GM18909 (cell line): Measurements from ENCODE around the gene SDC3.
"Not testable (repeated sequence)": the region's sequence is repeated elsewhere in the genome, so short reads cannot be mapped to it uniquely, and the experiment has no call there.

ENCODE experiments used
- ATAC-seq: cut with Tn5 transposase; IDR thresholded peaks from one replicate; pipeline ENCODE4 v1.9.1; 2021; ENCODE audit warnings: mild to moderate bottlenecking; ENCODE audit not compliant: unreplicated experiment, poor library complexity

SDC3 gene

GRCh38 chr1:30908696-30909364 is at the start of gene SDC3:
Gene SDC3, minus strand, starts transcription at chr1:30908758. Its CDS starts 172 bp downstream, at chr1:30908586.
- no peak for ATAC-seq

- ATAC-seq: no peak
These were observed 49.1 kb upstream of the SDC3 start for GRCh38 chr1:30957560-30958222.

- ATAC-seq: no peak
These were observed 47.0 kb upstream of the SDC3 start for GRCh38 chr1:30955448-30956015.

DNA sequence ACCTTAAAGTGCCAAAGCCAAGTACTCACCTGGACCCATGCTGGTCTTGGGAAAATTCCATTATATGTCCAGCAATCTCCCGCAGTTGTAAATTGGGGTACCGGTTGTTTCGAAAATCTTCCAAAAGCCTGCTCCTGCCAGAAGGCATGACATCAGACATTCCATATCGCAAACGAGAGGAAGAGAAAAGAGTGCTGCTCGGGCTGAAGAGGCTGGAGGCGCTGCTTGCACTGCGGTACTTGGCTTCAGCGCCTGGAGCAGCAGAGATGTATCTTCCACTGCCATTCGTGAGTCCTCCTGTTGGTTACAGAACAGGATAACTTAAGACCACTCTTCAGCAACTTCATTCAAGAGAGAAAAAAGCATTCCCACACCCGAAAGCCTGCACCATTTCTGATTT is 45.1 kb upstream of the SDC3 start:
- no peak for ATAC-seq

- ATAC-seq: no peak
These were observed 43.5 kb upstream of the SDC3 start for GRCh38 chr1:30952098-30952497.

DNA sequence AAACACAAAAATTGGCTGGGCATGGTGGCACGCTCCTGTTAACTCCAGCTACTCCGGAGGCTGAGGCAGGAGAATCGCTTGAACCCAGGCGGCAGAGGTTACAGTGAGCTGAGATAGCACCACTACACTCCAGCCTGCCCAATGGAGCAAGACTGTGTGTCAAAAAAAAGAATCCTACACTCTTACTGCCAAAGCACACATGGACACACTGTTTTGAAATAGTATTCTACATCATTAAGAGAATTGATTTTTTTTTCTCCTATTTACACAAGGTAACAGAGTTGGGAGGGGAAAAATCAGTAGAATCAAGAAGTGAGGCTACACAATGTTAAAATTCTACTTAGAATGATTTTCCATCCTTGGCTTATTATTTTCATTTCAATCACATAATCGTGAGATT is 42.1 kb upstream of the SDC3 start:
- no peak for ATAC-seq

DNA sequence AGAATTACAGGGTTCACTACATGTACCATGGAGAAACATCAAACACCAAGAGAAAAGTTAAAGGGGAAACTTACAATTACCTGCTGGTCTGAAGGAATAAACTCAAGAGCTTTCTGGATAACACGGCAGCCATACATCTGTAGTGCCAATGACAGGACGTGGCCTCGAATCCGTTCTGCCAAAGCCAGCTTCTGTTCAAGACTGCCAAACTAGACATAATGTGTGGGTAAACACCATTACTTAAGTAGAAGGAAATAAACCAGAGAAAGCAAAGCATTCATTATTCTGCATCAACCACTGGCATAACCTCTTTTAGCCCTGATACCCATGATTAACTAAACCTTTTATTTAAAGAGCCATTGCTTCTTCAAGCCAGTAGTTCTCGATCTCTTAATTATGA is 41.5 kb upstream of the SDC3 start:
- ATAC-seq: no peak

DNA sequence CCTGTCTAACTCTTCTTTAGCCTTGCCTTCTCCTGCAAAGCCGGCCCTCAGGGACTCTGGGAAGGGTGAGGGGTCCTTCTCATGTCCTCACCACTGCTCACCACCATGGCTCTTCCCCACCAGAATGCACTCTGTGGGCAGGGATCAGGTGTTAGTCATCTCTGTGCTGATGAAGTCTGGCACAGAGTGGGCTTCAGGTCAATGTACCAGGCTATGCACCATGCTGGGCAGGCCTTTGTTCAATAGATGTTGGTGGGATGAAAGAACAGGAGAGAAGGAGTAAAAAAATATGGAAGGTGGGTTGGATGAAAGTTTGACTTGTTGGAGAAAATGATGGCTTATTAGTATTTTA is 40.9 kb upstream of the SDC3 start:
- not testable (repeated sequence) for ATAC-seq

GRCh38 chr1:30948813-30949486 is 40.4 kb upstream of the SDC3 start:
- not testable (repeated sequence) for ATAC-seq

GRCh38 chr1:30948278-30948677 is 39.7 kb upstream of the SDC3 start:
- ATAC-seq: no peak

- no peak for ATAC-seq
These were observed 38.7 kb upstream of the SDC3 start for GRCh38 chr1:30947212-30947611.

GRCh38 chr1:30942326-30942963 is 33.9 kb upstream of the SDC3 start:
- ATAC-seq: no peak

DNA sequence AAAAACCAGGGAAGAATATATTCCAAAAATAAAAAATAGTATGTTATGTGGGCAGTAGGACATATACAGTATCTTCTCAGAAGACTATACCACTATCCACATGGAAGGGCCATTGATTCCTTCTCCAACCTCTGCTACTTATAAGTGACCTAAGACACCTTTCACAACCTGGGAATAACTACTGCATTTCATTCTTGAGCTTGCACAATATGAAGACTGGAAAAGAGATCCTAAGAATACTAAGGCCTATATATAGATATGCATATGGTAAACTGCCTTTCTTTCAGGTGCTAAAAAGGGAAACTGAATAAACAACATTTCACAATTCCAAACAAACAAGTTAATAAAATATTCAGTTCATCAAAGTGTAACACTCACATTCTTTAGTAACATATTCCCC is 32.0 kb upstream of the SDC3 start:
- ATAC-seq: no peak

DNA sequence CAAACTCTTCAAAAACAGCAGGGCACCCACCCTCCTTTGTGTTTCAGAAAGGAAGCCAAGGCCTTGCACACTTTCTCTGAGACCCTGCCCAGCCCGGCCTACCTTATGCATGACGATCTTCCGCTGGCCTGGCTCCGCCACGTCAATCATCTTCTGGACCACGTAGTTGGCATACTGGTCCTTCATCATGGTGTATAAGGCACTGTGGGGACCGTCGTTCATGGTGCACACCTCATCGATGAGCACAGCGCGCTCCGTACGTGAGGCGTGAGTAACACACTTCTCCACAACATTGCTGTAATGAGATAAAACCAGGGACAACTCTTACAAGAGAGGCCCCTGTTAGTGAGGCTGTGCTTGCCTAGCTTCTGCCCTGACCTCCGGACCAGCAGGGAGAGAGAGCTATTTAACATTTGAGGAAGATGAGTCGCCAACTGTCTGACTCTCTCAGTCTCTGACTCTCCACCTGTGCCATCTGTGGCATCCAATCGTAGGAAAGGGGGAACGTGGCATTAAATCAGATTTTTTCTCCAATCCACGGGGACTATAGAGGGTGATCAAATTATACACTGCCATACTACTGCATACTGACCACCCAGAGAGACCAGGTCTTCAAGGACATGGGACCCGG is 28.1 kb upstream of the SDC3 start:
- no peak for ATAC-seq

DNA sequence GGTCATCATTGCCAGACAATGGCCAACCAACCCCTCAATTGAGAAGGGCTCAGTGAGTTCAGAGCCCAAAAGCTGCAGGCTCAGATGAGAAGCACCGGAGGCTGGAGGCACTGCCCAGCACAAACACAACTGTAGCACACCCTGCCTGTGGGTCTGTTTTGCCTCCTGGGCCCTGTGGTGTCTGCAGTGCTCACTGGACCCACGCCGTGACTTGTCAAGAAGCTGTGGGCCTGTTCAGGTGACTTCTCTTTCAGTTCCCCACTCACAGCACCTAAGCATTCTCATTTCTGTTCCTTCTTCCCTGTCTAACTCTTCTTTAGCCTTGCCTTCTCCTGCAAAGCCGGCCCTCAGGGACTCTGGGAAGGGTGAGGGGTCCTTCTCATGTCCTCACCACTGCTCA is 27.2 kb upstream of the SDC3 start:
- ATAC-seq: not testable (repeated sequence)

DNA sequence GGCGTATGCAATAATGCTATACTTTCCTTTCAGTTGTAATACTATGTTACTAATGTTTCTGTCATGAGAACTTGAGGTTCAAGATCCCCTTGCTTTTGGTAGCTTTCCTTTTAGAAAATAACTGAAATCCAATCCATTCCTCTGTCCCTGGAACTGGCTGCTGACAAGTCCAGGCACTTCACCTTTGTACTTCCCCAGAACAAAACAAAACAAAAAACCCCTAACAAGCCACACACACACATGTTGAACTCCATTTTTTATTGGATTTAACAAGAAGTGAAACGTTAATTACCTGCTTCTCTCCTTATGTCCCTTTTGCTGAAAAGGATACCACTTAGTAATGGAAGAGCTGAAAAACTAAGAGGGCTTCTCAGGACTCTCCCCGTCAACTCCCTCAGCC is 26.1 kb upstream of the SDC3 start:
- no peak for ATAC-seq

GRCh38 chr1:30933874-30934252 is 25.3 kb upstream of the SDC3 start:
- ATAC-seq: no peak

DNA sequence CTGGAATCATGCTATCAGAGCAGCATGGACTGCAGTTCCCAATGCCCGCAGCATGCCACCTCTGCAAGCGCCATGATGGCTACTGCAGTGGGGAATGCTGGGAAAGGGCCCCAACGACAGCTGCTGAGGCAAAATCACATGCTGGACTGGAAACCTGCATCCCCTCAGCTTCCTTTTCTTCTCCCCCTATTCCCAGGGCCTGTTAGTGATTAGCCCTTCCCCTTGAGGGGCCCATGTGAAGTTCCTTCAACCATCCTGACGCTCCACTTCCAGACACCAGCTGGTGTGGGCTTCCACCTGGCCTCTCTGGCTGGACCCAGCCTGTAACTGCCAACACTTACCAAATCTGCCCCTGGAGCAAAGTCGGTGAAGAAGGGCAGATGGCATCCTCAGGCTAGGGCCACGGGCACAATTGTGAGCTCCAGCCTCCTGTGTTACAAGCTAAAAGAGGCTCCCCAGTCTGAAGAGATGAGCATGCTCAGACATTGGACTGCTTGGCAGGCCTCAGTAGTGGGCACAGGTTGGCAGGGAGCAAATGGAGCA is 22.1 kb upstream of the SDC3 start:
- ATAC-seq: no peak

- no peak for ATAC-seq
These were observed 21.5 kb upstream of the SDC3 start for GRCh38 chr1:30929944-30930525.
